Type B pancreatic cell (in vitro differentiated cells): ENCODE measurements around the gene TSR3. TPM values are rescaled to one million over a fixed set of nuclear protein-coding genes. Genes with fewer than 3 reads are reported as not detected.

Experiments used
- DNase-seq: peaks from one replicate; pipeline ENCODE4 v3.0.0; 2021; ENCODE audit warnings: mixed read lengths; ENCODE audit not compliant: unreplicated experiment; ENCODE audit errors: extremely low spot score
- H3K27ac Mint-ChIP-seq: 2 replicates; pipeline ENCODE4 v1.8.0; 2021; ENCODE audit warnings: mild to moderate bottlenecking, mixed read lengths
- H3K27me3 Mint-ChIP-seq: 2 replicates; pipeline ENCODE4 v1.8.0; 2021; ENCODE audit warnings: mixed read lengths
- H3K36me3 Mint-ChIP-seq: 2 replicates; pipeline ENCODE4 v1.8.0; 2021; ENCODE audit warnings: mixed read lengths
- H3K4me1 Mint-ChIP-seq: one replicate; pipeline ENCODE4 v1.8.0; 2021; ENCODE audit warnings: mixed read lengths; ENCODE audit not compliant: unreplicated experiment
- H3K4me3 Mint-ChIP-seq: 2 replicates; pipeline ENCODE4 v1.8.0; 2021; ENCODE audit warnings: mild to moderate bottlenecking, mixed read lengths
- H3K9me3 Mint-ChIP-seq: 2 replicates; pipeline ENCODE4 v1.8.0; 2021; ENCODE audit warnings: mixed read lengths
- total RNA-seq: library from RNA; stranded (reverse); gene quantifications from 2 replicates; pipeline ENCODE4 v1.2.1, GENCODE V29; 2021; ENCODE audit warnings: low replicate concordance
- TF ChIP-seq, protein P1 (sequence below): fragments of 200-600 bp; sonication (generic); conservative IDR thresholded peaks from 2 replicates; pipeline ENCODE4 v1.5.0; 2021; ENCODE audit warnings: antibody characterized with exemption, mild to moderate bottlenecking

TSR3 gene
- total RNA-seq, 1 donor from 2014 or later: 53.1 TPM

DNA sequence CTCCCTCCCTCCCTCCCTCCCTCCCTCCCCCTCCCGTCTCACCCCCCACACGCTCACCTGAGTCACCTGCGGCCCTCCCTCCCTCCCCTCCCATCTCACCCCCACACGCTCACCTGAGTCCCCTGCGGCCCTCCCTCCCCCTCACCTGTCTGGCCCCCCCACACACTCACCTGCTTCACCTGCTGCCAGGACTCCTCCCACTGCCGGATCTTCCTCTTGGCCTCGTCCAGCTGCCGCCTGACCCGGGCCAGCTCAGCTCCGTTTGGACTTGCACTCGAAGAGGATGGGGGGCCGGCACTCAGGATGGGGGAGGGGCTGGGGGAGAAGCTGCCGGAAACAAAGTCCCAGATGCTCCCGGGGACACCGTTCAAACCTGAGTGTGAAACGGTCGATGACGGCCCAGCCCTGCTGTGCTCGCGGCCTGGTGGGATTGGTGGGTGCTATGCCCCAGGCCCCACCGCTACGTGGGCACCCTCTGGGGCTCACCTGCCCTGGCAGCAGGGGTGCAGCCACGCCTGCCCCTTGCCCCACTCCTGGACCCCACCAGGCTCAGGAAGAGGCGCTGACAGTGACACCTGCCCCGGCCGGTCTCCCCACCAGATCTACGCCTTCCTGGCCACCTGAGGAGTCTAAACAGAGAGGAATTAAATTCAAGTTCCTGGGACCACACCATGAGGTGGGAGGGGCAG is 16.0 kb upstream of the TSR3 start:
- Mint-ChIP-seq H3K36me3 (peaks cover 3% of the 10 kb centered on the region), H3K27me3 (no peaks in the 10 kb centered on the region), H3K27ac (no peak overlapping the region), H3K4me3 (no peak overlapping the region), H3K4me1 (no peaks in the 10 kb centered on the region), H3K9me3 (no peaks in the 10 kb centered on the region)
- TF ChIP-seq, protein P1, sequence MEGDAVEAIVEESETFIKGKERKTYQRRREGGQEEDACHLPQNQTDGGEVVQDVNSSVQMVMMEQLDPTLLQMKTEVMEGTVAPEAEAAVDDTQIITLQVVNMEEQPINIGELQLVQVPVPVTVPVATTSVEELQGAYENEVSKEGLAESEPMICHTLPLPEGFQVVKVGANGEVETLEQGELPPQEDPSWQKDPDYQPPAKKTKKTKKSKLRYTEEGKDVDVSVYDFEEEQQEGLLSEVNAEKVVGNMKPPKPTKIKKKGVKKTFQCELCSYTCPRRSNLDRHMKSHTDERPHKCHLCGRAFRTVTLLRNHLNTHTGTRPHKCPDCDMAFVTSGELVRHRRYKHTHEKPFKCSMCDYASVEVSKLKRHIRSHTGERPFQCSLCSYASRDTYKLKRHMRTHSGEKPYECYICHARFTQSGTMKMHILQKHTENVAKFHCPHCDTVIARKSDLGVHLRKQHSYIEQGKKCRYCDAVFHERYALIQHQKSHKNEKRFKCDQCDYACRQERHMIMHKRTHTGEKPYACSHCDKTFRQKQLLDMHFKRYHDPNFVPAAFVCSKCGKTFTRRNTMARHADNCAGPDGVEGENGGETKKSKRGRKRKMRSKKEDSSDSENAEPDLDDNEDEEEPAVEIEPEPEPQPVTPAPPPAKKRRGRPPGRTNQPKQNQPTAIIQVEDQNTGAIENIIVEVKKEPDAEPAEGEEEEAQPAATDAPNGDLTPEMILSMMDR: no peak
- no peak for DNase-seq

DNA sequence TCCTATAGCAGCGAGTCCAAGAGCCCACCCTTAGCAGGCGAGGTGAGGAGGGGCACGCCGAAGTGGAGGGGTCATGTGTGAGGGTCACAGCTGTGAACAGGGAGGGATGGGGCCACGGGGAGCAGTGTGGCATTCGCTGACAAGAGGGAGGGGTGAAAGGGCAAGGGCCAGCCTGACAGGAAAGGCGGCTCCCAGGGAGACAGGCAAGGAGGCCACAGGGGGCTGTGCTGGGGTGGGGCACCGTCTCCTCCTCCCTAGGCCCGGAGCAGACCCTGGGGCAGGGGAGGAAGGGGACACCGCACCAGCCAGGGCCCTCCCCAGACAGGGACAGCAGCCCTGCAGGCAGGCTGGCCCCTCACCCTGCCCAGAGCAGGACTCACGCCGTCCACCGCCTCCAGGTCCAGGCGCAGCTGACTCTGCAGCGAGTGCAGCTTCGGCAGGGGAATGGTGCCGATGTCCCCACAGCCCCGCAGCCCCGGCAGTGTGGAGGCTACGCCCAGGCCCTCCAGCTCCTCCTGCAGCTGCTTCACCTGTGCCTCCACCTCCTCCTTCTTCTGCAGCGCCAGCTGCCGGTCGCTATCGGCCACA is 15.1 kb upstream of the TSR3 start:
- Mint-ChIP-seq H3K36me3 (peaks cover 3% of the 10 kb centered on the region), H3K4me3 (no peak overlapping the region), H3K9me3 (no peaks in the 10 kb centered on the region), H3K27me3 (no peaks in the 10 kb centered on the region), H3K4me1 (no peaks in the 10 kb centered on the region), H3K27ac (no peak overlapping the region)
- DNase-seq: no peak
- TF ChIP-seq, protein P1: no peak

- Mint-ChIP-seq H3K9me3 (no peaks in the 10 kb centered on the region), H3K4me1 (no peaks in the 10 kb centered on the region), H3K27ac (no peak overlapping the region), H3K27me3 (no peaks in the 10 kb centered on the region), H3K36me3 (peaks cover 3% of the 10 kb centered on the region), H3K4me3 (no peak overlapping the region)
- DNase-seq: no peak
- TF ChIP-seq, protein P1: no peak
Measured at GRCh38 chr16:1366060-1366711, 14.5 kb upstream of the TSR3 start.

GRCh38 chr16:1364510-1364909 is 12.8 kb upstream of the TSR3 start:
- no peak overlapping the region for H3K27ac Mint-ChIP-seq
- H3K4me3 Mint-ChIP-seq: no peak overlapping the region
- no peaks in the 10 kb centered on the region for H3K4me1 Mint-ChIP-seq
- no peaks in the 10 kb centered on the region for H3K9me3 Mint-ChIP-seq
- TF ChIP-seq, protein P1: no peak
- no peak for DNase-seq
- peaks cover 3% of the 10 kb centered on the region for H3K36me3 Mint-ChIP-seq
- H3K27me3 Mint-ChIP-seq: no peaks in the 10 kb centered on the region

DNA sequence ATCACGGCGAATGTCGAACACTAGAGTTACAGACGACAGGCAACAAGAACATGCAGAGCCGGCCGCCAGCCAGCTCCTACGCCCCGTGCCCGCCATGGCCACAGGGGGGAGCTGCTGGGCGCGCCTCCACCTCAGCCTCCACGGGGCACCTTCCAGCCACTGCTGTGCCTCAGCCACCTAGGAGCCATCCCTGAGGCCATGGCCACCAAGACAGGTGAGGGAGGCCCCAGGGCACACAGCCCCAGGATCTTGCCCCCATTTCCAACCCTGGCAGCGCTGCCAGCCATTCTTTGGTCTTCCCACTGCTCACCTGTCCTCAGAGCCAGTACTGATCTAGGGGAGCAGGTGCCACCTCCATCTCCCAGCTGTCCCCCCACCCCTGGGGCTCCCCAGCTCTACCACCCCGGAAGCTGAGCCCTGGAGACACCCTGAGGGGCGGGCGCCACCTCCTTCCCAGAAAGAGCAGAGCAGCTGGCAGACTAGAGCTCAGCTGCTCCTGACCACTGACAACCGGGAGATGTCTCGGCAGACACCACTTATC is 11.9 kb upstream of the TSR3 start:
- Mint-ChIP-seq H3K36me3 (peaks cover 3% of the 10 kb centered on the region), H3K4me3 (no peak overlapping the region), H3K27me3 (no peaks in the 10 kb centered on the region), H3K27ac (no peak overlapping the region), H3K4me1 (no peaks in the 10 kb centered on the region), H3K9me3 (no peaks in the 10 kb centered on the region)
- no peak for DNase-seq
- TF ChIP-seq, protein P1: peak; percentile 84
